ENCODE data around the gene OOSP4A. TPM values are rescaled to one million over a fixed set of nuclear protein-coding genes. Genes with fewer than 3 reads are reported as not detected.

OOSP4A gene
- total RNA-seq, 1 donor, result not detected

DNA sequence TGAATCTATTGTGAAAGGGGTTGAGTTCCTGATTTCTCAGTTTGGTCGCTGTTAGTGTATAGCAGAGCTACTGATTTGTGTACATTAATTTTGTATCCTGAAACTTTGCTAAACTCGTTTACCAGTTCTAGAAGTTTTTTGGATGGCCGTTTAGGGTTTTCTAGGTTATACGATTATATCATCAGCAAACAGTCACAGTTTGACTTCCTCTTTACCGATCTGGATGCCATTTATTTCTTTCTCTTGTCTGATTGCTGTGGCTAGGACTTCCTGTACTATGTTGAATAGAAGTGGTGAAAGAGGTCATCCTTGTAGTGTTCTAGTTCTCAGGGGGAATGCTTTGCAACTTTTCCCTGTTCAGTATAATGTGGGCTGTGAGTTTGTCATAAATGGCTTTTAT lies 28.6 kb downstream of the OOSP4A start:
- no peak overlapping the region for H3K4me3 ChIP-seq (ENCODE audit: low read depth, low read length)
- TF ChIP-seq, protein P1, sequence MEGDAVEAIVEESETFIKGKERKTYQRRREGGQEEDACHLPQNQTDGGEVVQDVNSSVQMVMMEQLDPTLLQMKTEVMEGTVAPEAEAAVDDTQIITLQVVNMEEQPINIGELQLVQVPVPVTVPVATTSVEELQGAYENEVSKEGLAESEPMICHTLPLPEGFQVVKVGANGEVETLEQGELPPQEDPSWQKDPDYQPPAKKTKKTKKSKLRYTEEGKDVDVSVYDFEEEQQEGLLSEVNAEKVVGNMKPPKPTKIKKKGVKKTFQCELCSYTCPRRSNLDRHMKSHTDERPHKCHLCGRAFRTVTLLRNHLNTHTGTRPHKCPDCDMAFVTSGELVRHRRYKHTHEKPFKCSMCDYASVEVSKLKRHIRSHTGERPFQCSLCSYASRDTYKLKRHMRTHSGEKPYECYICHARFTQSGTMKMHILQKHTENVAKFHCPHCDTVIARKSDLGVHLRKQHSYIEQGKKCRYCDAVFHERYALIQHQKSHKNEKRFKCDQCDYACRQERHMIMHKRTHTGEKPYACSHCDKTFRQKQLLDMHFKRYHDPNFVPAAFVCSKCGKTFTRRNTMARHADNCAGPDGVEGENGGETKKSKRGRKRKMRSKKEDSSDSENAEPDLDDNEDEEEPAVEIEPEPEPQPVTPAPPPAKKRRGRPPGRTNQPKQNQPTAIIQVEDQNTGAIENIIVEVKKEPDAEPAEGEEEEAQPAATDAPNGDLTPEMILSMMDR (IDR thresholded peaks at IDR 0.05; ENCODE audit: insufficient read depth, low read depth, low read length), result no peak
- DNase-seq (ENCODE audit: low read depth), result no peak

DNA sequence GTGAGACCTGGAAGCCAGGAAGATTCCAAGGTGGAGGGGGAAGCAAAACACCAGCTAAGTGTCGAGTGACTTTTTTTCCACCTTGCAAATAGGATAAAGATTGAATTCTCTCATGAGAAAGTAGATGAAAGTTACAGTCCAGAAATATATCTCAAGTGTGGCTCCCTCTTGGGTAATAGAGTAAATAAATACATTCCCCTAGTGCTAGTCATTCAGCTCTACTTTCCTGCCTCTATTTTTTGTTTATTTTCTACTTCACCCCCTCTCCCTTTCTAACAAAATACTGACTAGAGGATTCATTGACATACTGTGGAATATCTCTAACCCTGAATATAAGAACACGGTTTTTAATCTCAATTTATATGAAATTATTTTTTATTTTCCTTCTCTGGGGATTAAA lies 34.0 kb downstream of the OOSP4A start:
- TF ChIP-seq, protein P1 (IDR thresholded peaks at IDR 0.05; ENCODE audit: insufficient read depth, low read depth, low read length), result no peak
- no peak for DNase-seq (ENCODE audit: low read depth)
- no peak overlapping the region for H3K4me3 ChIP-seq (ENCODE audit: low read depth, low read length)

DNA sequence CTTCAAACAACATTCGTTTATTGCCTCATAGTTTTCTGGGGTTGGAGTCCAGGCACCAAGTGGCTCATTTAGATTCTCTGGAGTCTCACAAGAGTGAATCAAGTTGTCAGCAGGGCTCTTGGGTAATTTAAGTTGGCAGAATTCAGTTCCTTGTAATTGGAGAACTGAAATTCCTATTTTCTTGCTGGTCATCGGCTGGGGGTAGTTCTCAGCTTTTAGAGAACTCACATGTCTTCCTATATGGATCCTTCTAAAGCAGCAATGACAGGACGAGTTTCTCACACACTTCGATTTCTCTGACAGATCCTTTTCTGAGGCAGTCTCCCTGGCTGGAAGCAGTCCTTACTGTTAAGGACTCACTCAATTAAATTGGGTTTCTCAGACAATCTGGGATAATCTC lies 35.9 kb downstream of the OOSP4A start:
- H3K4me3 ChIP-seq (ENCODE audit: low read depth, low read length), result no peak overlapping the region
- TF ChIP-seq, protein P1 (IDR thresholded peaks at IDR 0.05; ENCODE audit: insufficient read depth, low read depth, low read length), result no peak

DNA sequence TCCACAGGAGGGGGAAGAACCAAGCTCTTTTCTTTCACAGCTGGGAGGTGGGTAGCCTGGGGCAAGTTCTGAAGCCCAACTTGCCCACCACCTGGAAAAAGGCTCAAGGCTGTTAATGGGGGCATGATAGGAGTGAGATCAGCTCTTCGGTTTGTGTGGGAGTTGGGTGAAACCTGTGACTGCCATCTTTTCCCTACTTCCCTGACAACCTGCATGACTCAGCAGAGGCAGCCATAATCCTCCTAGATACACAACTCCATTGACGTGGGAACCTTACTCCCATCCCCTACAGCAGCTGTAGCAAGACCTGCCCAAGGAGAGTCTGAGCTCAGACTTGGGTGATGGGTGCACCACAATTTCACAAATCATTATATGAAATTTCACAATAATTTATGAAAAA lies 39.9 kb downstream of the OOSP4A start:
- TF ChIP-seq, protein P1 (IDR thresholded peaks at IDR 0.05; ENCODE audit: insufficient read depth, low read depth, low read length), result no peak
- H3K4me3 ChIP-seq (ENCODE audit: low read depth, low read length), result no peak overlapping the region
- DNase-seq (ENCODE audit: low read depth), result no peak

More for the DNA sequence above, 35.9 kb downstream of the OOSP4A start:
- no peak for DNase-seq (ENCODE audit: low read depth)

DNA sequence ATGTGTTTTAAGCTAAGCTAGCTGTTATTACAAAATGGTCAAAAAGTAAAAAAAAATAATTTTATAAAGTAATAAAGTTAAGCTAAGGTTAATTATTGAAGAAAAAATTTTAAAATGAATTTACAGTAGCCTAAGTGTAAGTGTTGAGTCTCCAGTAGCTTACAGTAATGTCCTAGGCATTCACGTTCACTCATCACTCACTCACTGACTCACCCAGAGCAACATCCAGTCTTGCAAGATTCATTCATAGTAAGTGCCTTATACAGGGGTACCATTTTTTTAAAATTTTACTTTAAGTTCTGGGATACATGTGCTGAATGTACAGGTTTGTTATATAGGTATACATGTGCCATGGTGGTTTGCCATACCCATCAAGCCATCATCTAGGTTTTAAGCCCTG lies 41.5 kb downstream of the OOSP4A start:
- TF ChIP-seq, protein P1 (IDR thresholded peaks at IDR 0.05; ENCODE audit: insufficient read depth, low read depth, low read length), result no peak
- H3K4me3 ChIP-seq (ENCODE audit: low read depth, low read length), result no peak overlapping the region
- DNase-seq (ENCODE audit: low read depth), result no peak

DNA sequence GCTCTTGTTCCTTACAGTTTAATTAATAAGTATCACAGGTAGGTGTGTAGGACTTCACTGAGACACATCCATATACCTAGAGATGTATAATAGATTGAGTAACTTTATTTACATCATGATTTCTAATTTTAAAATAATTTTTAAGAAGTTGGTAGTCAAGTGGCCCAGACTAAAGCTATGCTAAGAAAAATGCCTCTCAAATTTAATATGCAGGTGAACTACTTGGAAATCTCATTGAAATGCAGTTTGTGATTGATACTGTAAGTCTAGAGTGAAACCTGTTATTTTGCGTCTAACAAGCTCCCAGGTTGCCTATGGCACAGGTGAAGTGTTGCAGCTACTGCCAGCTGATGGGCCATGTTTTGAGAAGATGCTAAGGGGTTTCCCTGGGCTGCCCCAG lies 53.0 kb downstream of the OOSP4A start, which contains the start of gene OOSP4B:
Gene OOSP4B, plus strand, starts transcription at position 301 of the 400 bp plus-strand sequence.
- no peak within 1 kb of the TSS for H3K4me3 ChIP-seq (ENCODE audit: low read depth, low read length)
- DNase-seq (ENCODE audit: low read depth), result no peak
- TF ChIP-seq, protein P1 (IDR thresholded peaks at IDR 0.05; ENCODE audit: insufficient read depth, low read depth, low read length), result no peak

DNA sequence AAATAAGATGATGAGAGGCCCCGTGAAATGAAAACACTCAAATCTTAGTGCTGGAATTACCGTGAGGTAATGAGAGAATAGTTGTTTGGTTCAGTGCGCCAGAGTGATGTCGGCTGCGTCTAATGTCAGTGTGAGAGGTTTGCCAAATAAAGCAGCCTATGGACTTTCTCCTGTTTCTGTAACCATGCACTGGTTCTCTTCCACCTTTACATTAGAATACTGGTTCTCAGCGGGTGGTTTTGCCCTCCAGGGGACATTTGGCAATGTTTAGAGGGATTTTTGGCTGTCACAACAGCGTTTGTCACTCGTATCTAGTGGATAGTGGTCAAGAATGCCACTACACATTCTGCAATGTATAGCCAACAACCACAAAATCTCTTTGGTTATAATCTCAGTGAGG lies 54.2 kb downstream of the OOSP4A start:
- DNase-seq (ENCODE audit: low read depth), result no peak
- TF ChIP-seq, protein P1 (IDR thresholded peaks at IDR 0.05; ENCODE audit: insufficient read depth, low read depth, low read length), result no peak
- H3K4me3 ChIP-seq (ENCODE audit: low read depth, low read length), result no peak overlapping the region

Data from fibroblast of villous mesenchyme (primary cell).